GM12801 (cell line): ENCODE data around the gene PLOD3.

ENCODE experiments used
- TF ChIP-seq, protein P1 (sequence below): IDR thresholded peaks from one replicate; pipeline ENCODE4 v1.5.1; 2011; ENCODE audit warnings: control low read depth; ENCODE audit not compliant: insufficient read length; ENCODE audit errors: extremely low read depth

PLOD3 gene

DNA sequence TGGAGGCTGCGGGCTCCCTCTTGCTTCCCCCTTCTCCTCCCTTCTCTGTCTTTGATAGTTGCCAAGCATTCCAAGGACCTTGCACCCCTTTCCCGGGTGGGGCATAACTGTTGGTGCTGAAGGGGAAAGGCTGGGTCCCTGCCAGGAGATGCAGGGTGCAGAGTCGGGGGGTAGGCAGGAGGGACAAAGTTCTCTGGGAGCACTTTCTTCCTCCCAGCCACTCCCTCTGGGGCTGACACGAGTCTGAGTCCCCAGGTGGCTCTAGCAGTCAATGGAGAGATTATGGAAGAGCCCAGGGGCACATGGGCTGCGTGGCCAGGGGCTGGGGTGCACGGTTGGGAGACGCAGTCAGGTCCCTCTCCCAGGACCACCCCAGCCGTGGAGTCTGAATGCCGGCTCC, 18.1 kb upstream of the PLOD3 start:
- TF ChIP-seq, protein P1, sequence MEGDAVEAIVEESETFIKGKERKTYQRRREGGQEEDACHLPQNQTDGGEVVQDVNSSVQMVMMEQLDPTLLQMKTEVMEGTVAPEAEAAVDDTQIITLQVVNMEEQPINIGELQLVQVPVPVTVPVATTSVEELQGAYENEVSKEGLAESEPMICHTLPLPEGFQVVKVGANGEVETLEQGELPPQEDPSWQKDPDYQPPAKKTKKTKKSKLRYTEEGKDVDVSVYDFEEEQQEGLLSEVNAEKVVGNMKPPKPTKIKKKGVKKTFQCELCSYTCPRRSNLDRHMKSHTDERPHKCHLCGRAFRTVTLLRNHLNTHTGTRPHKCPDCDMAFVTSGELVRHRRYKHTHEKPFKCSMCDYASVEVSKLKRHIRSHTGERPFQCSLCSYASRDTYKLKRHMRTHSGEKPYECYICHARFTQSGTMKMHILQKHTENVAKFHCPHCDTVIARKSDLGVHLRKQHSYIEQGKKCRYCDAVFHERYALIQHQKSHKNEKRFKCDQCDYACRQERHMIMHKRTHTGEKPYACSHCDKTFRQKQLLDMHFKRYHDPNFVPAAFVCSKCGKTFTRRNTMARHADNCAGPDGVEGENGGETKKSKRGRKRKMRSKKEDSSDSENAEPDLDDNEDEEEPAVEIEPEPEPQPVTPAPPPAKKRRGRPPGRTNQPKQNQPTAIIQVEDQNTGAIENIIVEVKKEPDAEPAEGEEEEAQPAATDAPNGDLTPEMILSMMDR = no peak

DNA sequence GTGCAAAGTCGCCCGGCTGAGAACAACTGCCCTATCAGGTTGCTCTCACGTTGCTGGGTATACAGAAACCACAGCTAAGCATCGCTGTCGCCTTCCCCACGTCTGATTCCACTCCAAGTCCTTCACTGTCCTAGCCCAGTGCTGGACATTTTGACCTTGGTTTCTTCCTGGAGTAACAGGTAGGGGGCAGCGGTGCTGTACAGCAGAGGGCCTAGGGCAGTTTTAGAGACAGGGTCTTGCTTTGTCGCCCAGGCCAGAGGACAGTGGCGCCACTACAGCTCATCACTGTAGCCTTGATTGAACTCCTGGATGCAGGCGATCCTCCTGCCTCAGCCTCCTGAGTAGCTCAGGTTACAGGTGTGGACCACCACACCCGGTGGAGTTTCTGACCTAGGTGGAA, 17.7 kb upstream of the PLOD3 start:
- TF ChIP-seq, protein P1 = no peak

DNA sequence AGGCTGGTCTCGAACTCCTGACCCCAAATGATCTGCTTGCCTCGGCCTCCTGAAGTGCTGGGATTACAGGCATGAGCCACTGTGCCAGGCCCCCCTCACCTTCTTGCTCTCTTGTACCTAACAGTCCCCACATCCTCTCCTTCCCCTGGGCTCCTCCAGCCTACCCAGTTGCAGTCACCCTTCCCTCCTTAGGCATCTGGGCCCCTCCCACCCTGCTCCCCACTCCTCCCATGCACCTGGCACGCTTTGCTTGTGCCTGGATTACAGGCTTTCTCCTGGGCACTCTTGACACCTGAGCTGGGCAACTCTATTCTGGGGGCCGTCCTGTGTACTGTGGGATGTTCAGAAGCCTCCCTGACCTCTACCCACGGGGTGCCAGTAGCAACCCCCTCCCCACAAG, 17.3 kb upstream of the PLOD3 start:
- TF ChIP-seq, protein P1 = no peak

DNA sequence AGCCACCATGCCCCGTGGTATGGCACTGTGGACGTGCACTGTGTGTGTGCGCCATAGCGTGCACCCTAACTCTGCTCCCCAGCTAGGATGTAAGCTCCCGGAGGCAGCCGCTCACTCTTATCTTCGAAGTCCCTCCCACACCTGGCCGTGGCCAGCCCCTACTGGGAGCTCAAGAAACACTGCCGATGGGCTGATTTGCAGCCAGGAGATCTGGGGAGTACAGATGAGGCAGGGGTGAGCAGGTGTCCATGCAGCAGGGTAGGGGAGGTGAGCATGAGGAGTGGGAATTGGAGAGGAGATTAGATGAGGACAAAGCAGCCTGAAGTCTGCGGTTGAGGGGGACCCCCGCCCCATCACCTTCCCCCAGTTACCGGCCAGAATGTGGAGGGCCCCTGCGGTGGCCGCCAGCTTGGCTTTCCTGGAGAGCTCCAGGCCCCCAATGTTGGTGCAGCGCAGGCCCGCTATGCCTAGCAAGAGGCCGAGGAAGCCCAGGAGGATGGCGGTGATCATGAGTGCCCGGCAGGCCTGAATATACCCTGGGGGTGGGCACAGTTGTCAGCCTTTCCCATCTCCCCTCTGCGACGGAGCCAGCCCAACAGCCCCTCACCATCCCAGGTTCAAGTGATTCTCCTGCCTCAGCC, 16.6 kb upstream of the PLOD3 start:
- TF ChIP-seq, protein P1 = no peak

GRCh38 chr7:101232141-101232850, 14.9 kb upstream of the PLOD3 start:
- TF ChIP-seq, protein P1 = no peak

DNA sequence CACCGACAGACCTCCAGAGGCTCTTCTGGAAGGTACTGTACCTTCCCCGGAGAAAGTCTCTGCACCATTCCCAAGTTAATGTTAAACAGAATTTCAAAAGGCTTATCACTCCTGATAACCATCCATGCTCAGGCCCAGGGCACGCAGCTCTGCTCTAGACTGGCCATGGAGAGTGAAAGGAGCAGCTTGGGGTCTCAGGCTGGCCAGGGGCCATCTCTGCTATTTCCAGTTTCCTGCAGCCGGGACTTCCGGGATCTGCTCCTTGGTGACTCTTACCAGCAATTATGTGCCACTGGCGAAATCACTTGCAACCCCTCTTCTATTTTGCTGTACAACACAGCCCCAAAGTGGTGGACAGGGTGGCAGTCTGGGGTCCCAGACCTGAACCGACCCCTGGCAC, 14.3 kb upstream of the PLOD3 start:
- TF ChIP-seq, protein P1 = no peak

GRCh38 chr7:101226721-101227120, 9.3 kb upstream of the PLOD3 start:
- TF ChIP-seq, protein P1 = no peak
